HS-27A (cell line): ENCODE data around the gene PRPF19.

Experiments used
- DNase-seq: peaks from one replicate; pipeline ENCODE4 v3.0.0-alpha.2; 2012; ENCODE audit warnings: low read depth, missing footprints

The PRPF19 gene

DNA sequence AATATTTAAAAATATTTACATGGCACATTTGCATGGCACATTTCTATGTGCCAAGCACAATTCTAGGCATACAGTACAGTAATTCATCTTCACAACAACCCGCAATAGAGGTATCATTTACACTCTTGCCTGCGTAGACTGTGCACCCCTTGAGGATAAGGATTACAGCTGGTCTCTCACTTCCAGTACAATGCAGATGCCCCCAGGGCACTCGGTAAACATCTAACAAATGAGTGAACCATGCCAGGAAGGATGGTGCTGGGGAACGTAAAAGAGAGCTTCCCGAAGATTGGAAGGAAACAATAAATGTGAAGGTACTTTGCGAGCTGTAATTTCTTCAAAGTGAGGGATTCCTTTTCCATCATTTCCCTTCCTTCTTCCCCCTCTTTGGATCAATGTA lies 1.3 kb downstream of the PRPF19 start:
- DNase-seq = no peak

- DNase-seq = no peak
Observed at GRCh38 chr11:60902625-60903024, 3.8 kb downstream of the PRPF19 start.

DNA sequence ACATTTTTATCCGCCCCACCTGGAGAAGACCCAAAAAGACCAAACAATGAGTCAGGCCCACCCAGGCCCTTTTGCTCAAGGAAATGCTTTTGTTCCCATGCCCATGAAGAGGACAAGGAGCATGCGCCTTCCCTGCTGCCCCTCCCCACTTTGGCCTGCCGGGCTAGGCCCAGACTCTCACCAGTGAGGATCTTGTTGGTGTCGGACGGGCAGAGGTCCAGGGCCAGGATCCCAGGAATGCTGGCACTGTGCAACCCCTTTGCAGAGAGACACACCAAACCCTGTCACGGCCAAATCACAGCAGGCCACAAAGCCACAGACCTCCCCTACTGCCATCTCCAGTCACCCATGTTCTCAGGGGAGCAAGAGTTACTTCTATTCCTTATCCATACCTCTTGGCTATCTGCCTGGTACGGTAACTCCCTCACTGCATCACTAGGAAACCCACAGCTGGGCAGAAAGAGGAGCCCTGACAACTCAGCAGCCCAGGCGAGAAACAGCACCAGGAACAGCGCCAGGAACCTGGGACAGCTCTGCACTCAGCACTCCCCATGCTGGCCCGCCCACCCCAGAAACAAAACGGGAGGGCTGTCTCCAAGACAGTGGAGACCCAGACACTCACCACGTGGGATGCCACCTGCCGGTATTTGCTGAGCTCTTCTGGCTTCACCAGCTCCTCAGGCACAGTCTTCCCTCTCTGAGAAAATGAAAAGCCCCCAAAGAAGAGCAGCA lies 5.5 kb downstream of the PRPF19 start:
- DNase-seq = no peak

DNA sequence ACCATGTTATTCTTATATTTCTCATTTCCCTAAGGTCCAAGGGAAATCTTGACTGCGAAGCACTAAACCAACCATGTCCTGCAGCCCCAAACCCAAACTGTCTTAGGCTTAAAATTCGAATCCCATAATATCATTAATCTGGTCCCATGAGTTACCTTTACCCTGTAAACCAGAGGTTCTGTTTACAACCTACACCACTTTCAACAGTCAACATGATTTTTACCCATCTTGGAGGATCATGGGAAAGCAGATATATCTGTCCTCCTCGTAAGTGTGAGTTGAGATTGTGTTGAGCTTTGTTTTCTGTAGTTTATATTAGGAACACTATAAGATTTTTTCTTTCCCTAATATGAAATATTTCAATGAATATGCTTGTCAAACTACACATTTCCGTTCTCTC lies 6.4 kb downstream of the PRPF19 start:
- no peak for DNase-seq

- no peak for DNase-seq
Observed at GRCh38 chr11:60899046-60899936, 7.1 kb downstream of the PRPF19 start.

DNA sequence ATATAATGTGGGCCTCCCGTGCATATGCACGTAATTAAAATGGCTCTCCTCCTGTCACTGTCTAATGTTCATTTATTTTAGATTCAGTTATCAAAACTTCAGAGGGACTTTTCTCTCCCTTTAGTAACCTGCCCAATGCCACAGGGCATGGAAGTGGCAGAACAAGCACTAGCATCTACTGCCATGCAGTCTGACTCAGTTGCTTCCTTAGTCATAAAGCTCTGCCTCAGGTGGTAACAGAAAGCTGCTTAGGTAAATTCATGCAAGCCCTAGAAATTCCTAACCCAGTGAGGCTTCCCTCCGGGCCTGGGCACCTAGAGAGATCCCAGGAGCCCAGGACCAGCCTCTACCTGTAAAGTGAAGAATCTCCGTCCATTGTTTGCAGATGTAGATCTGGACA lies 8.9 kb downstream of the PRPF19 start:
- DNase-seq = no peak

DNA sequence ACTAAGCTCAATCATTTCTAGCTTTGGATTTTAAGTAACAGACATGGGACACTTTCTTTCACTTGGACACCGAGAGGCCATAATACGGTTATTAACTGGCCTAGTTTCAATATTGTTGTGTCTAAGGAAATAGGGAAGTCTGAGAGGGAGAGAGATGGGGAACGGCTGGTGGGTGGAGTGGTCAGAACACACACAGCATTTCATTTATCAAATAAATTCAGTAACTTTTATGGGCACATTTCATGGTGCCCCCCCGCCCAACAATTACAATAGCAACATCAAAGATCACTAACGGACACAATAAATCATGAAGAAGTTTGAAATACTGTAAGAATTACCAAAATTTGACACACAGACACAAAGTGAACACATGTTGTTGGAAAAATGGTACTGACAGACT lies 10.7 kb downstream of the PRPF19 start:
- no peak for DNase-seq

GRCh38 chr11:60891103-60891741 lies 15.2 kb downstream of the PRPF19 start:
- DNase-seq = no peak

DNA sequence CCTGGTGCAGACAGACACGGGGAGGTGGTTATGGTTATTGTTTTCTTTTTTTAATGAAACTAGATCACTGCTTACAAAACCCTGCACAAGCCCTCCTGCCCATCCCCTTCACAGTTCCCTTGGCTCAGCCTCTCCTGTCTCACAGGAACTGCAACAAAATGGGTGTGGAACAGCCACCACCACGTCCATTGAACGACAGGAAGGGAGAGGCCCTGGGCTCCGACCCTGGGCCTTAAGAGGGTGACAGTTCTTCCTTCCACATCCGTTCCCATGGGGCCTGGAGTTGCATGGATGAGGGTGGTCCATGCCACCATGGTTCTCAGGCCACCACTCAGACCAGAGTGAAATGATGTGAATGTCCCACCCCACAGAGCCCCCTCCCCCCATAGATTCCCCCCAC lies 15.7 kb downstream of the PRPF19 start:
- DNase-seq = no peak

DNA sequence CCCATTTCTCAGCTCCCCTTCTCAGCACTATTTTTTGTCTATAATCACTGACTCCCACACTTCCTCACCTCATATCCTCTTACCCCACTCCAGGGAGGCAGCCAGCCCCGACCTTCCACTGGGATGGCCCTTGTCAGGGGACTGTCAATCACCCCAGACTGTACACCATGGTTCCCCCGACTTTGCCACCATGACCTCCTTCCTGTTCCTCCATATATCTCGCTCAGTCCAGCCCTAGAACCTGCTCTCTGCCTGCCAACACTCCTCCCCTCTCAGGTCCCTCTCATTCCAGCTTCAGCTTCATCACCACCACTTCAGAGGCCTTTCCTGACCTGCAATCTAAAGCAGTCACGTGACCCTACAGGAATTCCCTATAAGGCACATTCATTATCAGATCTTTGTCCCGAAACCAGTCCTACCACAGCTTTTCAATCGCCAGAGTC lies 16.5 kb downstream of the PRPF19 start:
- no peak for DNase-seq

- DNase-seq = no peak
Observed at GRCh38 chr11:60887556-60887955, 18.8 kb downstream of the PRPF19 start.

GRCh38 chr11:60880643-60881282 lies 25.6 kb downstream of the PRPF19 start:
- no peak for DNase-seq

- no peak for DNase-seq
Observed at GRCh38 chr11:60879971-60880588, 26.3 kb downstream of the PRPF19 start.

- DNase-seq = no peak
Observed at GRCh38 chr11:60879104-60879503, 27.3 kb downstream of the PRPF19 start.

- DNase-seq = no peak
Observed at GRCh38 chr11:60878245-60879101, 27.9 kb downstream of the PRPF19 start.

DNA sequence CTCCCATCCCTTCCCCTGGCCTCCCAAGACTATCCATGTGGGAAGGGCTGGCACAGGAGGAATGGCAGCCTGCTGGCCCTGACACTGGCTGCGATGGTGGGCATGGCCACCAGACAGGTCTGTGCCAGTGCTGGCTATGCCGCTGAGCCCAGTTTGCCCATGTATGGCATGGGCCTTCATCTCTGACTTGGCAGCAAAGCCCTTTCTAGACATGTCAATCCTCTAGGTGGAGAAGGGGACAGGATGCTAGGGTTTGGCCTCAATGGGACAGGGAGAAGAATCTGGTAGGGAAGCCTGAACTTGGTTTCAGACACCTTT lies 30.3 kb downstream of the PRPF19 start:
- DNase-seq = no peak

GRCh38 chr11:60875366-60876167 lies 30.8 kb downstream of the PRPF19 start:
- no peak for DNase-seq

GRCh38 chr11:60874421-60875365 lies 31.7 kb downstream of the PRPF19 start:
- DNase-seq = no peak

DNA sequence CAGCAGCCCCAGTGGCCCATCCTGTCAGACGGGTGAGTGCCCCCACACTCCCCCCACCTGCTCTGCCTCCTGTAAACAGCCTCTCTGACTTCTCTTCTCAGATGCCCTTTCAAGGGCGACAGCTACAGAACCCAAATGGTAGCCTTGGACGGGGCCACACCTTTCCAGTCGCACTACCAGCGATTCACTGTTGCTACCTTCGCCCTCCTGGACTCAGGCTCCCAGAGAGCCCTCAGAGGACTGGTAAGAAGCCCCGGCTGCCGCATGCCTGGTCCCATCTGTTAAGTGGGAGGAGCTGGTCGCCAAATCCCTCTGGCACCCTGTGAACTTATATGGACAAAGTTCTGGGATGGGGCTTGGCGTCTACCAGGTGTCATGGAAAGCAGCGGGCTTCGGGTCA lies 32.9 kb downstream of the PRPF19 start:
- no peak for DNase-seq
